HepG2 (cell line): ENCODE data around the gene PPM1M. TPM values are rescaled to one million over a fixed set of nuclear protein-coding genes. Genes with fewer than 3 reads are reported as not detected.

Source experiments
- DMAP1 ChIP-seq: IDR thresholded peaks from 2 replicates; pipeline ENCODE4 v1.6.1; 2016
- HNF4G ChIP-seq, 2 experiments: sonication (generic) in 1 of 2; formaldehyde crosslinking in 1 of 2; IDR thresholded peaks; 2 replicates each; pipeline versions ENCODE4 v1.4.0 to v1.6.1; 2011 to 2020; ENCODE audit warnings: borderline replicate concordance in 2 of 2, low read depth in 2 of 2, mild to moderate bottlenecking in 2 of 2, low read length in 1 of 2, missing genetic modification reagents in 1 of 2, moderate library complexity in 1 of 2
- IKZF4 ChIP-seq: sonication (generic); formaldehyde crosslinking; IDR thresholded peaks from 2 replicates; pipeline ENCODE4 v1.5.1; 2020; ENCODE audit warnings: borderline replicate concordance, mild to moderate bottlenecking, low read depth, missing genetic modification reagents; ENCODE audit errors: not compliant biosample characterization
- NFYC ChIP-seq: IDR thresholded peaks from 2 replicates; pipeline ENCODE4 v1.6.1; 2016; ENCODE audit warnings: missing genetic modification reagents, missing compliant biosample characterization
- NR2C2 ChIP-seq: sonication (generic); formaldehyde crosslinking; IDR thresholded peaks from 2 replicates; pipeline ENCODE4 v1.4.0; 2020; ENCODE audit warnings: missing genetic modification reagents, mild to moderate bottlenecking, moderate library complexity, borderline replicate concordance
- PHF21A ChIP-seq: sonication (generic); formaldehyde crosslinking; IDR thresholded peaks from 2 replicates; pipeline ENCODE4 v1.5.0; 2020; ENCODE audit warnings: mild to moderate bottlenecking, missing genetic modification reagents
- SP140L ChIP-seq: sonication (generic); formaldehyde crosslinking; IDR thresholded peaks from 2 replicates; pipeline ENCODE4 v1.4.0; 2020; ENCODE audit warnings: missing genetic modification reagents, borderline replicate concordance
- SPEN ChIP-seq: sonication (generic); formaldehyde crosslinking; IDR thresholded peaks from 2 replicates; pipeline ENCODE4 v1.5.1; 2020; ENCODE audit warnings: low read depth, mild to moderate bottlenecking, missing genetic modification reagents
- ZFP1 ChIP-seq: IDR thresholded peaks from 2 replicates; pipeline ENCODE4 v1.6.1; 2016
- ZNF207 ChIP-seq: fragments of 450-650 bp; IDR thresholded peaks from 2 replicates; pipeline ENCODE4 v1.6.1; 2016; ENCODE audit warnings: antibody characterized with exemption, borderline replicate concordance
- ZNF329 ChIP-seq: sonication (generic); formaldehyde crosslinking; IDR thresholded peaks from 2 replicates; pipeline ENCODE4 v1.9.0; 2021; ENCODE audit warnings: low read depth, mild to moderate bottlenecking, missing genetic modification reagents
- ZNF746 ChIP-seq: sonication (generic); formaldehyde crosslinking; IDR thresholded peaks from 2 replicates; pipeline ENCODE4 v1.8.0; 2022; ENCODE audit warnings: mild to moderate bottlenecking, missing genetic modification reagents
- ZSCAN21 ChIP-seq: sonication (generic); formaldehyde crosslinking; IDR thresholded peaks from 2 replicates; pipeline ENCODE4 v1.8.0; 2022; ENCODE audit warnings: mild to moderate bottlenecking, missing genetic modification reagents, moderate library complexity, borderline replicate concordance
- ZSCAN31 ChIP-seq: sonication (generic); formaldehyde crosslinking; IDR thresholded peaks from 2 replicates; pipeline ENCODE4 v1.5.0; 2020; ENCODE audit warnings: low read depth, mild to moderate bottlenecking, missing genetic modification reagents
- polyA plus RNA-seq, 8 experiments: library from polyadenylated mRNA; depleted of rRNA in 3 of 8; stranded (reverse) in 7 of 8; unstranded in 1 of 8; fragments of >200 nt; fragmentation: Illumina TruSeq in 4 of 8; extraction: Trizol in 4 of 8; gene quantifications; 2 replicates each; pipeline versions ENCODE4 v1.2.1 to v1.2.3, GENCODE V29; 2011 to 2016; ENCODE audit warnings: low read depth in 4 of 8, missing spikeins in 1 of 8, mixed read lengths in 1 of 8; ENCODE audit not compliant: insufficient read depth in 1 of 8
- total RNA-seq, 5 experiments: library from RNA; depleted of rRNA; stranded (reverse); fragments of >200 nt; fragmentation: Illumina TruSeq; extraction: Trizol; gene quantifications; 2 replicates each; pipeline ENCODE4 v1.2.3, GENCODE V29; 2016; ENCODE audit warnings: low read depth in 1 of 5
- TF ChIP-seq, protein P1 (sequence below): IDR thresholded peaks from 2 replicates; pipeline ENCODE4 v1.6.1; 2016; ENCODE audit warnings: low read depth
- TF ChIP-seq, protein P2 (sequence below): fragments of 450-650 bp; IDR thresholded peaks from 2 replicates; pipeline ENCODE4 v1.6.1; 2017
- TF ChIP-seq, protein P3 (sequence below): sonication (generic); formaldehyde crosslinking; IDR thresholded peaks from 2 replicates; pipeline ENCODE4 v1.5.1; 2020; ENCODE audit warnings: mild to moderate bottlenecking, moderate library complexity, missing genetic modification reagents
- TF ChIP-seq, protein P4 (sequence below): IDR thresholded peaks from 2 replicates; pipeline ENCODE4 v1.6.1; 2016; ENCODE audit warnings: missing biosample characterization, missing genetic modification reagents, low read depth
- TF ChIP-seq, protein P5 (sequence below): sonication (generic); formaldehyde crosslinking; IDR thresholded peaks from 2 replicates; pipeline ENCODE4 v1.8.0; 2022; ENCODE audit warnings: missing genetic modification reagents, mild to moderate bottlenecking, inconsistent platforms, borderline replicate concordance
- TF ChIP-seq, protein P6 (sequence below): sonication (generic); formaldehyde crosslinking; IDR thresholded peaks from 2 replicates; pipeline ENCODE4 v1.4.0; 2020; ENCODE audit warnings: mild to moderate bottlenecking, low read depth, missing genetic modification reagents

The PPM1M gene
- total and polyA plus RNA-seq, 2 of the 13 experiments (the other 11 are each of a cell fraction or from before 2014, with no cell fraction given): 2.5 to 5.9 TPM

DNA sequence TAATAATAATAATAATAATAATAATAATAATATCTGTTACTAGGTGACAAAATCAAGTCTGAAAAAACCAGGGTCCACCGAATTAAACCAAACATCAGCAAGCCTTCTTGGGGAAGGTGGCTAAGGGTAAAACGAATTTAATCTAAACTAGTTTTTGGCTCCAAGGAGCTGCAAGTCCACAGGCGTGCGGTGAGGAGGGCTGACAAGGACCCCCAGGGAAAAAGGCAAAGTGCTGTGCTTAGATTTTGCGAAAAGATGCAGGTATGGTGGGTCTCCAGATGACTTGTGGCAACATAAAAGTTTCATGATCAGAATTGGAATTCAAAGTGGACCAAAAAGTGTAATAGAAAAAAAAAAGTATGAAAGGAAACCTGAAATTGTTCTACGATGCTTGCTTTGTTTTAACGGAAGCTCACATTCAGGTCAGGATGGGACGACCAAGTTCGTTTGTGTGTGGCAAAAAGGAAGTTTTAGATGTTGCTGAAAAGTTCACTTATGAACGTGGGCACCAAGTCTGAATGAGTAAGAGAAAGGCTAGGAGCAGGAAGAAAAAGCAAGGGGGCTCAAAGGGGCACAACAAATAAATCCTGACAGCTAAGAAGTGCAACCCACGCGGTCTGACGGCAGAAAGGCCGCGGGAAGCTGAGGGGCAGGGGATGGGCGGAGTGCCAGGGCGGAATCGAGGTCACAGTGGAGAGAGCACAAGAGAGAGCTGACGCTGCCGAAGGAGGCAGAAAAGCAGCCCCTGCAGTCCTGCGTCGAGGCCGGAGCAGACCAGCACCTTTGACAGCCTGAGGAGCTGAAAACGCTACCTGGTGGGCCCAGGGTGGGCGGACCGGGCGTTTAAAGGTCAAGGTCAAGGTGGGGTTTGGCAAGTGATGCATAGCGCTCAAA, 31.8 kb downstream of the PPM1M start (continued):
- peak; percentile 45; the same call in 1 of the 2 replicates for TF ChIP-seq NR2C2 (CRISPR knock-in tag)
- TF ChIP-seq ZNF746: no peak
- 0 out of 2 replicates have a peak, but pooled peaks have one; percentile 16 for TF ChIP-seq ZNF329 (CRISPR knock-in tag)
- TF ChIP-seq NFYC (CRISPR knock-in tag): no peak
- TF ChIP-seq SP140L: no peak
- TF ChIP-seq, protein P1, sequence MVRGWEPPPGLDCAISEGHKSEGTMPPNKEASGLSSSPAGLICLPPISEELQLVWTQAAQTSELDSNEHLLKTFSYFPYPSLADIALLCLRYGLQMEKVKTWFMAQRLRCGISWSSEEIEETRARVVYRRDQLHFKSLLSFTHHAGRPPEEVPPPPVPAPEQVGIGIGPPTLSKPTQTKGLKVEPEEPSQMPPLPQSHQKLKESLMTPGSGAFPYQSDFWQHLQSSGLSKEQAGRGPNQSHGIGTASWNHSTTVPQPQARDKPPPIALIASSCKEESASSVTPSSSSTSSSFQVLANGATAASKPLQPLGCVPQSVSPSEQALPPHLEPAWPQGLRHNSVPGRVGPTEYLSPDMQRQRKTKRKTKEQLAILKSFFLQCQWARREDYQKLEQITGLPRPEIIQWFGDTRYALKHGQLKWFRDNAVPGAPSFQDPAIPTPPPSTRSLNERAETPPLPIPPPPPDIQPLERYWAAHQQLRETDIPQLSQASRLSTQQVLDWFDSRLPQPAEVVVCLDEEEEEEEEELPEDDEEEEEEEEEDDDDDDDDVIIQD (CRISPR knock-in tag): no peak
- TF ChIP-seq ZFP1 (CRISPR knock-in tag): no peak
- no peak for TF ChIP-seq ZSCAN21 (CRISPR knock-in tag)
- no peak; the same call in 1 of the 2 replicates for TF ChIP-seq ZSCAN31 (CRISPR knock-in tag)
- no peak for TF ChIP-seq ZNF207
- no peak for TF ChIP-seq IKZF4 (CRISPR knock-in tag)
- TF ChIP-seq HNF4G (IDR thresholded peaks at IDR 0.05; ENCODE audit: borderline replicate concordance, low read depth, low read length): peak; percentile 31; the same call in 1 of the 2 replicates
- TF ChIP-seq HNF4G (CRISPR knock-in tag; IDR thresholded peaks at IDR 0.05; ENCODE audit: borderline replicate concordance, low read depth): no peak
- TF ChIP-seq DMAP1: no peak; the same call in 1 of the 2 replicates
- TF ChIP-seq, protein P2, sequence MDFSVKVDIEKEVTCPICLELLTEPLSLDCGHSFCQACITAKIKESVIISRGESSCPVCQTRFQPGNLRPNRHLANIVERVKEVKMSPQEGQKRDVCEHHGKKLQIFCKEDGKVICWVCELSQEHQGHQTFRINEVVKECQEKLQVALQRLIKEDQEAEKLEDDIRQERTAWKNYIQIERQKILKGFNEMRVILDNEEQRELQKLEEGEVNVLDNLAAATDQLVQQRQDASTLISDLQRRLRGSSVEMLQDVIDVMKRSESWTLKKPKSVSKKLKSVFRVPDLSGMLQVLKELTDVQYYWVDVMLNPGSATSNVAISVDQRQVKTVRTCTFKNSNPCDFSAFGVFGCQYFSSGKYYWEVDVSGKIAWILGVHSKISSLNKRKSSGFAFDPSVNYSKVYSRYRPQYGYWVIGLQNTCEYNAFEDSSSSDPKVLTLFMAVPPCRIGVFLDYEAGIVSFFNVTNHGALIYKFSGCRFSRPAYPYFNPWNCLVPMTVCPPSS: no peak
- TF ChIP-seq, protein P3, sequence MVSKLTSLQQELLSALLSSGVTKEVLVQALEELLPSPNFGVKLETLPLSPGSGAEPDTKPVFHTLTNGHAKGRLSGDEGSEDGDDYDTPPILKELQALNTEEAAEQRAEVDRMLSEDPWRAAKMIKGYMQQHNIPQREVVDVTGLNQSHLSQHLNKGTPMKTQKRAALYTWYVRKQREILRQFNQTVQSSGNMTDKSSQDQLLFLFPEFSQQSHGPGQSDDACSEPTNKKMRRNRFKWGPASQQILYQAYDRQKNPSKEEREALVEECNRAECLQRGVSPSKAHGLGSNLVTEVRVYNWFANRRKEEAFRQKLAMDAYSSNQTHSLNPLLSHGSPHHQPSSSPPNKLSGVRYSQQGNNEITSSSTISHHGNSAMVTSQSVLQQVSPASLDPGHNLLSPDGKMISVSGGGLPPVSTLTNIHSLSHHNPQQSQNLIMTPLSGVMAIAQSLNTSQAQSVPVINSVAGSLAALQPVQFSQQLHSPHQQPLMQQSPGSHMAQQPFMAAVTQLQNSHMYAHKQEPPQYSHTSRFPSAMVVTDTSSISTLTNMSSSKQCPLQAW (CRISPR knock-in tag): 0 out of 2 replicates have a peak, but pooled peaks have one; percentile 31
- TF ChIP-seq SPEN (CRISPR knock-in tag): no peak
- TF ChIP-seq PHF21A (CRISPR knock-in tag): 0 out of 2 replicates have a peak, but pooled peaks have one; percentile 5
- TF ChIP-seq, protein P4, sequence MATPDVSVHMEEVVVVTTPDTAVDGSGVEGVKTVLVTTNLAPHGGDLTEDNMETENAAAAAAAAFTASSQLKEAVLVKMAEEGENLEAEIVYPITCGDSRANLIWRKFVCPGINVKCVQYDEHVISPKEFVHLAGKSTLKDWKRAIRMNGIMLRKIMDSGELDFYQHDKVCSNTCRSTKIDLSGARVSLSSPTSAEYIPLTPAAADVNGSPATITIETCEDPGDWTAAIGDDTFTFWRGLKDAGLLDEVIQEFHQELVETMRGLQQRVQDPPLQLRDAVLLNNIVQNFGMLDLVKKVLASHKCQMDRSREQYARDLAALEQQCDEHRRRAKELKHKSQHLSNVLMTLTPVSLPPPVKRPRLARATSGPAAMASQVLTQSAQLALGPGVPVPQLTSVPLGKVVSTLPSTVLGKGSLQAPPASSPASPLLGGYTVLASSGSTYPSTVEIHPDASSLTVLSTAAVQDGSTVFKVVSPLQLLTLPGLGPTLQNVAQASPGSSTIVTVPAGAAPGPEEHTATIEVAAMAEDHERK (CRISPR knock-in tag): no peak
- TF ChIP-seq, protein P5, sequence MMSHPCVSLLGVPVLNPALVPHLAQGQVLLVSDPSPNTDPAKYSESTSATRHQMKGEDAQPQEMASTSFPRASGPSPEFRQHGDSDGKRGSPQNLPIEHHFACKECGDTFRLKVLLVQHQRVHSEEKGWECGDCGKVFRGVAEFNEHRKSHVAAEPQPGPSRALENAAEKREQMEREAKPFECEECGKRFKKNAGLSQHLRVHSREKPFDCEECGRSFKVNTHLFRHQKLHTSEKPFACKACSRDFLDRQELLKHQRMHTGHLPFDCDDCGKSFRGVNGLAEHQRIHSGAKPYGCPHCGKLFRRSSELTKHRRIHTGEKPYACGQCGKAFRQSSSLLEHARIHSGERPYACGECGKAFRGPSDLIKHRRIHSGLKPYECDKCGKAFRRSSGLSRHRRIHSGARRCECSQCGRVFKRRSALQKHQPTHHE (CRISPR knock-in tag): no peak
- TF ChIP-seq, protein P6, sequence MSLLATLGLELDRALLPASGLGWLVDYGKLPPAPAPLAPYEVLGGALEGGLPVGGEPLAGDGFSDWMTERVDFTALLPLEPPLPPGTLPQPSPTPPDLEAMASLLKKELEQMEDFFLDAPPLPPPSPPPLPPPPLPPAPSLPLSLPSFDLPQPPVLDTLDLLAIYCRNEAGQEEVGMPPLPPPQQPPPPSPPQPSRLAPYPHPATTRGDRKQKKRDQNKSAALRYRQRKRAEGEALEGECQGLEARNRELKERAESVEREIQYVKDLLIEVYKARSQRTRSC (CRISPR knock-in tag): no peak
